Neuron (in vitro differentiated cells): Measurements from ENCODE around the gene FBXO30.

ENCODE experiments used
- H2AFZ ChIP-seq: one replicate; pipeline ENCODE4 v1.6.1; 2013; ENCODE audit warnings: low read depth, mild to moderate bottlenecking, inconsistent platforms, low read length, moderate library complexity
- H3K27me3 ChIP-seq: one replicate; pipeline ENCODE4 v1.6.1; 2013; ENCODE audit warnings: low read length; ENCODE audit not compliant: insufficient read depth
- H3K36me3 ChIP-seq: one replicate; pipeline ENCODE4 v1.6.1; 2013; ENCODE audit warnings: low read length; ENCODE audit not compliant: insufficient read depth
- H3K4me1 ChIP-seq: one replicate; pipeline ENCODE4 v1.6.1; 2013; ENCODE audit warnings: low read length; ENCODE audit not compliant: insufficient read depth
- H3K4me3 ChIP-seq: 2 replicates; pipeline ENCODE4 v1.5.1; 2013; ENCODE audit warnings: mild to moderate bottlenecking, low read length, moderate library complexity
- H3K9me3 ChIP-seq: one replicate; pipeline ENCODE4 v1.6.1; 2013; ENCODE audit warnings: low read length

Gene FBXO30

GRCh38 chr6:145838305-145838704, 23.7 kb upstream of the FBXO30 start:
- H3K27me3 ChIP-seq = no peaks in the 10 kb centered on the region
- peaks cover 4% of the 10 kb centered on the region for H3K4me1 ChIP-seq
- H2AFZ ChIP-seq = no peak overlapping the region
- H3K4me3 ChIP-seq = no peak overlapping the region
- no peaks in the 10 kb centered on the region for H3K36me3 ChIP-seq
- no peaks in the 10 kb centered on the region for H3K9me3 ChIP-seq

- Histone ChIP-seq H2AFZ (no peak overlapping the region), H3K36me3 (no peaks in the 10 kb centered on the region), H3K4me3 (no peak overlapping the region), H3K9me3 (no peaks in the 10 kb centered on the region), H3K27me3 (no peaks in the 10 kb centered on the region), H3K4me1 (no peaks in the 10 kb centered on the region)
Measured at GRCh38 chr6:145836772-145837171, 22.2 kb upstream of the FBXO30 start.

- no peak overlapping the region for H3K4me3 ChIP-seq
- H3K4me1 ChIP-seq = no peaks in the 10 kb centered on the region
- no peaks in the 10 kb centered on the region for H3K9me3 ChIP-seq
- no peaks in the 10 kb centered on the region for H3K36me3 ChIP-seq
- no peak overlapping the region for H2AFZ ChIP-seq
- H3K27me3 ChIP-seq = no peaks in the 10 kb centered on the region
Measured at GRCh38 chr6:145836170-145836569, 21.6 kb upstream of the FBXO30 start.

- Histone ChIP-seq H2AFZ (no peak overlapping the region), H3K27me3 (no peaks in the 10 kb centered on the region)
Measured at GRCh38 chr6:145830612-145831011, 16.0 kb upstream of the FBXO30 start.

GRCh38 chr6:145829950-145830349, 15.4 kb upstream of the FBXO30 start:
- no peaks in the 10 kb centered on the region for H3K36me3 ChIP-seq
- H2AFZ ChIP-seq = no peak overlapping the region
- no peak overlapping the region for H3K4me3 ChIP-seq
- H3K4me1 ChIP-seq = peaks cover 4% of the 10 kb centered on the region
- H3K27me3 ChIP-seq = no peaks in the 10 kb centered on the region
- H3K9me3 ChIP-seq = no peaks in the 10 kb centered on the region

More at GRCh38 chr6:145830612-145831011, 16.0 kb upstream of the FBXO30 start:
- H3K4me1 ChIP-seq = peaks cover 4% of the 10 kb centered on the region
- no peak overlapping the region for H3K4me3 ChIP-seq
- H3K36me3 ChIP-seq = no peaks in the 10 kb centered on the region
- no peaks in the 10 kb centered on the region for H3K9me3 ChIP-seq

- no peaks in the 10 kb centered on the region for H3K27me3 ChIP-seq
- no peak overlapping the region for H2AFZ ChIP-seq
- peaks cover 4% of the 10 kb centered on the region for H3K4me1 ChIP-seq
- H3K4me3 ChIP-seq = no peak overlapping the region
- H3K9me3 ChIP-seq = no peaks in the 10 kb centered on the region
- H3K36me3 ChIP-seq = no peaks in the 10 kb centered on the region
Measured at GRCh38 chr6:145829102-145829501, 14.5 kb upstream of the FBXO30 start.

GRCh38 chr6:145824344-145824743, 9.7 kb upstream of the FBXO30 start:
- Histone ChIP-seq H3K4me1 (peaks cover 4% of the 10 kb centered on the region), H3K4me3 (no peak overlapping the region), H3K9me3 (no peaks in the 10 kb centered on the region), H2AFZ (no peak overlapping the region), H3K36me3 (no peaks in the 10 kb centered on the region), H3K27me3 (no peaks in the 10 kb centered on the region)

- H3K36me3 ChIP-seq = no peaks in the 10 kb centered on the region
- H3K9me3 ChIP-seq = no peaks in the 10 kb centered on the region
- H3K27me3 ChIP-seq = no peaks in the 10 kb centered on the region
- no peak overlapping the region for H2AFZ ChIP-seq
- H3K4me1 ChIP-seq = no peaks in the 10 kb centered on the region
- H3K4me3 ChIP-seq = no peak overlapping the region
Measured at GRCh38 chr6:145823328-145823944, 8.8 kb upstream of the FBXO30 start.

GRCh38 chr6:145822456-145822855, 7.9 kb upstream of the FBXO30 start:
- Histone ChIP-seq H2AFZ (no peak overlapping the region), H3K27me3 (no peaks in the 10 kb centered on the region), H3K4me3 (no peak overlapping the region), H3K4me1 (no peaks in the 10 kb centered on the region), H3K36me3 (no peaks in the 10 kb centered on the region), H3K9me3 (no peaks in the 10 kb centered on the region)

GRCh38 chr6:145819994-145820393, 5.4 kb upstream of the FBXO30 start:
- peaks cover 4% of the 10 kb centered on the region for H3K4me1 ChIP-seq
- no peak overlapping the region for H3K4me3 ChIP-seq
- no peaks in the 10 kb centered on the region for H3K36me3 ChIP-seq
- H2AFZ ChIP-seq = no peak overlapping the region
- no peaks in the 10 kb centered on the region for H3K27me3 ChIP-seq
- H3K9me3 ChIP-seq = no peaks in the 10 kb centered on the region

GRCh38 chr6:145818796-145819195, 4.2 kb upstream of the FBXO30 start:
- no peaks in the 10 kb centered on the region for H3K9me3 ChIP-seq
- no peaks in the 10 kb centered on the region for H3K36me3 ChIP-seq
- no peak overlapping the region for H2AFZ ChIP-seq
- H3K4me3 ChIP-seq = no peak overlapping the region
- H3K4me1 ChIP-seq = peaks cover 4% of the 10 kb centered on the region
- H3K27me3 ChIP-seq = no peaks in the 10 kb centered on the region

GRCh38 chr6:145816392-145816791, 1.8 kb upstream of the FBXO30 start:
- Histone ChIP-seq H3K9me3 (no peaks in the 10 kb centered on the region), H3K4me3 (peak overlapping the region; percentile 98), H3K4me1 (peaks cover 16% of the 10 kb centered on the region), H3K36me3 (no peaks in the 10 kb centered on the region), H3K27me3 (no peaks in the 10 kb centered on the region), H2AFZ (peak overlapping the region; percentile 98)

- Histone ChIP-seq H3K9me3 (no peaks in the 10 kb centered on the region), H3K4me3 (peak overlapping the region; percentile 98), H3K36me3 (no peaks in the 10 kb centered on the region), H3K4me1 (peaks cover 20% of the 10 kb centered on the region), H2AFZ (peak overlapping the region; percentile 98), H3K27me3 (no peaks in the 10 kb centered on the region)
Measured at GRCh38 chr6:145815309-145816274, 997 bp upstream of the FBXO30 start.
